ENCODE results near the gene PI4KA.
"Not testable (repeated sequence)": the region's sequence is repeated elsewhere in the genome, so short reads cannot be mapped to it uniquely, and the experiment has no call there.

The PI4KA gene

DNA sequence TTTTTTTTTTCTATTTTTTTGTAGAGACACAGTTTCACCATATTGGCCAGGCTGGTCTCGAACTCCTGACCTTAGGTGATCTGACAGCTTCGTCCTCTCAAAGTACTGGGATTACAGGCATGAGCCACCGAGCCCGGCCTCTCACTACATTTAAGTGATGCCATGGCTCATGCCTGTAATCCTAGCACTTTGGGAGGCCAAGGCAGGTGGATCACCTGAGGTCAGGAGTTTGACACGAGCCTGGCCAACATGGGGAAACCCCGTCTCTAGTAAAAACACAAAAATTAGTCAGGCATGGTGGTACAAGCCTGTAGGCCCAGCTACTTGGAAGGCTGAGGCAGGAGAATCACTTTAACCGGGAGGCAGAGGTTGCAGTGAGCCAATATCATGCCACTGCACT is 165.7 kb downstream of the PI4KA start:
- not testable (repeated sequence) for ATAC-seq

DNA sequence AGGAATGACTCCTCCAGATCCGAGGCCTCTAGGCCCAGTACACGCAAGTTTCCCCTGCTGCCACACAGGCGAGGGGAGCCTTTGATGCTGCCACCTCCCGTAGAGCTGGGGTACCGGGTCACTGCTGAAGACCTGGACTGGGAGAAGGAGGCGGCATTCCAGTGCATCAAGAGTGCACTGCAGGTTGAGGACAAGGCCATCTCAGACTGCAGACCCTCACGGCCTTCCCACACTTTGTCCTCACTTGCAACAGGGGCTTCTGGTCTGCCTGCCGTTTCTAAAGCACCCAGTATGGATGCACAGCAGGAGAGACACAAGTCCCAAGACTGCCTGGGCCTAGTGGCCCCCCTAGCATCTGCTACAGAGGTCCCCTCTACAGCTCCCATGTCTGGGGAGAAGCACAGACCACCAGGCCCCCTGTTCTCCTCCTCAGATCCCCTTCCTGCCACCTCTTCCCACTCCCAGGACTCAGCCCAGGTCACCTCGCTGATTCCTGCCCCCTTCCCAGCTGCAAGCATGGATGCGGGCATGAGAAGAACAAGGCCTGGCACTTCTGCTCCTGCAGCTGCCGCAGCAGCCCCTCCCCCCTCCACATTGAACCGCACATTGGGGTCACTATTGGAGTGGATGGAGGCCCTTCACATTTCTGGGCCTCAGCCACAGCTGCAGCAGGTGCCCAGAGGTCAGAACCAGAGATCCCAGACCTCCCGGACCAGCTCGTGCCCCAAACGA is 167.9 kb downstream of the PI4KA start:
- ATAC-seq: not testable (repeated sequence)

GRCh38 chr22:20687356-20688172 is 171.0 kb downstream of the PI4KA start:
- not testable (repeated sequence) for ATAC-seq

DNA sequence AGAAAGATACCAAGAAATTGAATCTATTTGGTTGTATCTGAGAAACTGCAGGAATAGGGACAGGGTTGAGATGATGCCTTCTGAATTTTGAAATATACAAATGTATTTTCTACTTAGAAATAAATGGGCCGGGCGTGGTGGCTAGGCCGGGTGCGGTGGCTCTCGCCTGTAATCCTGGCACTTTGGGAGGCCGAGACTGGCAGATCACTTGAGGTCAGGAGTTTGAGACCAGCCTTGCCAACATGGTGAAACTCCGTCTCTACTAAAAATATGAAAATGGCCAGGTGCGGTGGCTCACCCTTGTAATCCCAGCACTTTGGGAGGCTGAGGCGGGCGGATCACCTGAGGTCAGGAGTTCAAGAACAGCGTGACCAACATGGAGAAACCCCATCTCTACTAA is 172.8 kb downstream of the PI4KA start:
- not testable (repeated sequence) for ATAC-seq

DNA sequence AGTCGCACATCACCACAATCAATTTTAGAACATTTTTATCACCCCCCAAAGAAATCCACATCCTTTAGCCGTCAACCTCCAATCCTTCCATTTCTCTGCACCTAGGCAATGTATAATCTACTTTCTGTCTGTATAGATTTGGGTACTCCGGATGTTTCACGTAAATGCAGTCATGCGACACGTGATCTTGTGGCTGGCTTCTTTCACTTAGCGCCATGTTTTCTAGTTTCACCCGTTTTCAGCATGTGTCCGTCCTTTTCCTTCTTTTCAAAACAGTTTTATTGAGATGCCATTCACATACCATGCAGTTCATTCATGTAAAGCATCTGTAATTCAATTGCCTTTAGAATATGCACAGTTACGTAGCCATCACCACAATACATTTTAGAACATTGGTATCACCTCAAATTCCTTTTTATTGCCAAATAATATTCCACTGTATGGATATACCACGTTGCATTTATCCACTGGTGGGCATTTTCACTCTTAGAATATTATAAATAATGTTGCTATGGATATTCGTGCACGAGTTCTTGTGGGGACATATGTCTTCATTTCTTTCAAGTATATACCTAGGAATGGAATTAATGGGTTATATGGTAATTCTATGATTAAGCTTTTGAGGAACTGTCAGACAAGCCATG is 179.7 kb downstream of the PI4KA start:
- not testable (repeated sequence) for ATAC-seq
- TF ChIP-seq ZNF8 (CRISPR knock-in tag; IDR thresholded peaks at IDR 0.05): peak; percentile 78; the same call in 1 of the 2 replicates

- TF ChIP-seq CREB5 (CRISPR knock-in tag; IDR thresholded peaks at IDR 0.05; ENCODE audit: low read depth): no peak
- no peak for TF ChIP-seq PPARA (CRISPR knock-in tag; IDR thresholded peaks at IDR 0.05; ENCODE audit: borderline replicate concordance)
- no peak for TF ChIP-seq ZFP30 (CRISPR knock-in tag; IDR thresholded peaks at IDR 0.05)
- no peak for TF ChIP-seq ARNTL (CRISPR knock-in tag; IDR thresholded peaks at IDR 0.05; ENCODE audit: borderline replicate concordance, low read depth)
- no peak for TF ChIP-seq OSR1 (CRISPR knock-in tag; IDR thresholded peaks at IDR 0.05)
- TF ChIP-seq CSRNP3 (CRISPR knock-in tag; IDR thresholded peaks at IDR 0.05): no peak
- no peak for TF ChIP-seq TCF4 (CRISPR knock-in tag; IDR thresholded peaks at IDR 0.05; ENCODE audit: borderline replicate concordance)
- TF ChIP-seq ZNF8 (CRISPR knock-in tag; IDR thresholded peaks at IDR 0.05): no peak
- no peak for TF ChIP-seq CSDC2 (CRISPR knock-in tag; IDR thresholded peaks at IDR 0.05)
- TF ChIP-seq GLIS3 (CRISPR knock-in tag; IDR thresholded peaks at IDR 0.05): no peak
- TF ChIP-seq ESRRG (CRISPR knock-in tag; IDR thresholded peaks at IDR 0.05): no peak
- no peak for TF ChIP-seq TOX (CRISPR knock-in tag; IDR thresholded peaks at IDR 0.05; ENCODE audit: borderline replicate concordance)
- TF ChIP-seq RARB (CRISPR knock-in tag; IDR thresholded peaks at IDR 0.05): no peak
- no peak for TF ChIP-seq ISL1 (CRISPR knock-in tag; IDR thresholded peaks at IDR 0.05)
- TF ChIP-seq BACH2 (CRISPR knock-in tag; IDR thresholded peaks at IDR 0.05; ENCODE audit: borderline replicate concordance): no peak
- TF ChIP-seq, protein P1, sequence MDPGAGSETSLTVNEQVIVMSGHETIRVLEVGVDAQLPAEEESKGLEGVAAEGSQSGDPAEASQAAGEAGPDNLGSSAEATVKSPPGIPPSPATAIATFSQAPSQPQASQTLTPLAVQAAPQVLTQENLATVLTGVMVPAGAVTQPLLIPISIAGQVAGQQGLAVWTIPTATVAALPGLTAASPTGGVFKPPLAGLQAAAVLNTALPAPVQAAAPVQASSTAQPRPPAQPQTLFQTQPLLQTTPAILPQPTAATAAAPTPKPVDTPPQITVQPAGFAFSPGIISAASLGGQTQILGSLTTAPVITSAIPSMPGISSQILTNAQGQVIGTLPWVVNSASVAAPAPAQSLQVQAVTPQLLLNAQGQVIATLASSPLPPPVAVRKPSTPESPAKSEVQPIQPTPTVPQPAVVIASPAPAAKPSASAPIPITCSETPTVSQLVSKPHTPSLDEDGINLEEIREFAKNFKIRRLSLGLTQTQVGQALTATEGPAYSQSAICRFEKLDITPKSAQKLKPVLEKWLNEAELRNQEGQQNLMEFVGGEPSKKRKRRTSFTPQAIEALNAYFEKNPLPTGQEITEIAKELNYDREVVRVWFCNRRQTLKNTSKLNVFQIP (CRISPR knock-in tag; IDR thresholded peaks at IDR 0.05; ENCODE audit: borderline replicate concordance, low read depth): no peak
- TF ChIP-seq, protein P2, sequence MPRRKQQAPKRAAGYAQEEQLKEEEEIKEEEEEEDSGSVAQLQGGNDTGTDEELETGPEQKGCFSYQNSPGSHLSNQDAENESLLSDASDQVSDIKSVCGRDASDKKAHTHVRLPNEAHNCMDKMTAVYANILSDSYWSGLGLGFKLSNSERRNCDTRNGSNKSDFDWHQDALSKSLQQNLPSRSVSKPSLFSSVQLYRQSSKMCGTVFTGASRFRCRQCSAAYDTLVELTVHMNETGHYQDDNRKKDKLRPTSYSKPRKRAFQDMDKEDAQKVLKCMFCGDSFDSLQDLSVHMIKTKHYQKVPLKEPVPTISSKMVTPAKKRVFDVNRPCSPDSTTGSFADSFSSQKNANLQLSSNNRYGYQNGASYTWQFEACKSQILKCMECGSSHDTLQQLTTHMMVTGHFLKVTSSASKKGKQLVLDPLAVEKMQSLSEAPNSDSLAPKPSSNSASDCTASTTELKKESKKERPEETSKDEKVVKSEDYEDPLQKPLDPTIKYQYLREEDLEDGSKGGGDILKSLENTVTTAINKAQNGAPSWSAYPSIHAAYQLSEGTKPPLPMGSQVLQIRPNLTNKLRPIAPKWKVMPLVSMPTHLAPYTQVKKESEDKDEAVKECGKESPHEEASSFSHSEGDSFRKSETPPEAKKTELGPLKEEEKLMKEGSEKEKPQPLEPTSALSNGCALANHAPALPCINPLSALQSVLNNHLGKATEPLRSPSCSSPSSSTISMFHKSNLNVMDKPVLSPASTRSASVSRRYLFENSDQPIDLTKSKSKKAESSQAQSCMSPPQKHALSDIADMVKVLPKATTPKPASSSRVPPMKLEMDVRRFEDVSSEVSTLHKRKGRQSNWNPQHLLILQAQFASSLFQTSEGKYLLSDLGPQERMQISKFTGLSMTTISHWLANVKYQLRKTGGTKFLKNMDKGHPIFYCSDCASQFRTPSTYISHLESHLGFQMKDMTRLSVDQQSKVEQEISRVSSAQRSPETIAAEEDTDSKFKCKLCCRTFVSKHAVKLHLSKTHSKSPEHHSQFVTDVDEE (CRISPR knock-in tag; IDR thresholded peaks at IDR 0.05): no peak
- TF ChIP-seq ZFP3 (CRISPR knock-in tag; IDR thresholded peaks at IDR 0.05): no peak
- no peak for ATAC-seq
Measured at GRCh38 chr22:20677684-20678242, 180.8 kb downstream of the PI4KA start.

GRCh38 chr22:20675613-20676012 is 183.0 kb downstream of the PI4KA start:
- not testable (repeated sequence) for ATAC-seq

Data from SK-N-SH treated with all-trans-retinoic acid at 6 μM for 48 hours (cell line).